GM19455 (cell line): ENCODE data around the gene JPH3.
"Not testable (repeated sequence)": the region's sequence is repeated elsewhere in the genome, so short reads cannot be mapped to it uniquely, and the experiment has no call there.

Source experiments
- ATAC-seq: cut with Tn5 transposase; IDR thresholded peaks from one replicate; pipeline ENCODE4 v1.9.1; 2021; ENCODE audit not compliant: unreplicated experiment

Gene JPH3

GRCh38 chr16:87678618-87679017 lies 76.3 kb downstream of the JPH3 start:
- ATAC-seq, result no peak

- ATAC-seq, result no peak
Observed at GRCh38 chr16:87679593-87680271, 77.4 kb downstream of the JPH3 start.

- no peak for ATAC-seq
Observed at GRCh38 chr16:87680272-87680644, 78.0 kb downstream of the JPH3 start.

- not testable (repeated sequence) for ATAC-seq
Observed at GRCh38 chr16:87681051-87681602, 78.8 kb downstream of the JPH3 start.

GRCh38 chr16:87681981-87682570 lies 79.8 kb downstream of the JPH3 start:
- ATAC-seq, result no peak

- no peak for ATAC-seq
Observed at GRCh38 chr16:87682852-87683399, 80.6 kb downstream of the JPH3 start.

GRCh38 chr16:87684106-87684677 lies 81.9 kb downstream of the JPH3 start:
- ATAC-seq, result no peak

GRCh38 chr16:87684711-87685404 lies 82.5 kb downstream of the JPH3 start:
- ATAC-seq, result no peak

- ATAC-seq, result no peak
Observed at GRCh38 chr16:87685405-87685755, 83.1 kb downstream of the JPH3 start.

GRCh38 chr16:87685766-87686165 lies 83.5 kb downstream of the JPH3 start:
- no peak for ATAC-seq

GRCh38 chr16:87686697-87687096 lies 84.4 kb downstream of the JPH3 start:
- no peak for ATAC-seq

- ATAC-seq, result no peak
Observed at GRCh38 chr16:87687126-87687910, 85.0 kb downstream of the JPH3 start.

- no peak for ATAC-seq
Observed at GRCh38 chr16:87687998-87688529, 85.8 kb downstream of the JPH3 start.

- no peak for ATAC-seq
Observed at GRCh38 chr16:87688876-87689815, 86.8 kb downstream of the JPH3 start.

GRCh38 chr16:87689956-87690465 lies 87.7 kb downstream of the JPH3 start:
- ATAC-seq, result no peak

GRCh38 chr16:87690911-87691685 lies 88.8 kb downstream of the JPH3 start:
- no peak for ATAC-seq

- ATAC-seq, result no peak
Observed at GRCh38 chr16:87691686-87692079, 89.4 kb downstream of the JPH3 start.

GRCh38 chr16:87692176-87692575 lies 89.9 kb downstream of the JPH3 start:
- ATAC-seq, result no peak
